NCI-H748 (cell line): ENCODE results near the gene CYP26A1.

Source experiments
- DNase-seq: peaks from one replicate; lab custom pipeline; 2025; ENCODE audit not compliant: unreplicated experiment; lab: John Stamatoyannopoulos, UW

The CYP26A1 gene

GRCh38 chr10:93064874-93065660 lies 8.6 kb upstream of the CYP26A1 start:
- DNase-seq = no peak

- DNase-seq = peak; percentile 58
Observed at GRCh38 chr10:93065675-93066543, 7.8 kb upstream of the CYP26A1 start.

DNA sequence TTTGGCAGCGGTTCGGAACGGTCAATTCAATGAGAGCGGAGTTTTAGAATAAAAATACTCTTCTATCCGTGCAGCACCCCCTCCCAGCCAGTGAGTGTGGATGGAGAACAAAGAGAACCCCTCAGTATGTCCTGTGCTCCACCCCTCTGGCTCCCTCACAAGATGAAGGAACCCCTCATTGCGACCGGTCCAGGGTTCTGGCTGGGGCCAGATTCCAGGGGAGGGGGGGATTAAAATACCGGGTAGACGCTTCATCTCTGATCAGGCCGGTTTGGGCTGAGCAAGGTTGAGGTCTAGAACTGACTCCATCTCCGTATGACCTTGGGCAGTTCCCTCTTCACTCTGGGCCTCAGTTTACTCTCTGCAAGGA lies 7.2 kb upstream of the CYP26A1 start:
- no peak for DNase-seq

DNA sequence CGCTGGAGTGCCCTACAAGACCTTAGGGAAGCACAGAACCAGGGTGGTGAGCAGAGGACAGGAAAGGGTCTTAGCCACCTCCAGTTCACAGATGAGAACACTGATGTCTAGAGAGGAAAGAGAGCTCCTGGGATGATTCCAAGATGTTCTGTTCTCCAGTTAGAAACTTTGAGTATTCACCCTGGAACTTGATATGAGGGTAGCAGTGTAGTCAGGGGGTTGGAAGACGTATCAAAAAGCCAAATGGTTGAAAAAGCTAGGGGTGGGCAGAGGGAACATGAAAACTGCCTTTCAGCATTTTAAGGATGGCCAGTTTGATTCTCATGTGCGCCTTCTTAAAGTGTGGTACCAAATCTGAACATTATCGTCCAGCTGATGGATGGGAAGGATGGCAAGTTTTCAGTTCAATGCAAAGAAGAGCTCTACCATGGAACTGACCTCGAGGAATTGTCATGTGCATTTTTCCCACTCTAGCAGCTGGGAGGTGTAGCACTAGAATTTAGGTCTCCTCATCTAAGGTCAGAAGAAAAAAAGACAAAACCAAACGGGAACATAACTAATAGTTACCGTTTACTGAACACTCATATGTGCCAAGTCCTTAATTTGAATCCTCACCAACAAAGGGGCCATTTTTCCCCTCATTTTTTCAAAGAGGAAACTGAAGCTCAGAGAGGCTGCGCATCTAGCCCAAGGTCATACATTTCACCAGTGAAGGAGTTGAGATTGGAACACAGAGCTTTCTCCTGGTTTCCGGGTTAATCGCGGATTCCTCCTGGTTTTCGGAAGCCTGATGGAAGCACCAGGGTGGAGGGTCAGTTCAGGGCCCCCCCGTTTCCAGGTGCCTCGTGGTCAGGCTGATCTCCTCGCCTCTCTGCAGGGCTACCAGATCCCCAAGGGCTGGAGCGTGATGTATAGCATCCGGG lies 6.0 kb upstream of the CYP26A1 start:
- no peak for DNase-seq

GRCh38 chr10:93068411-93069244 lies 5.1 kb upstream of the CYP26A1 start:
- DNase-seq = peak; percentile 70

DNA sequence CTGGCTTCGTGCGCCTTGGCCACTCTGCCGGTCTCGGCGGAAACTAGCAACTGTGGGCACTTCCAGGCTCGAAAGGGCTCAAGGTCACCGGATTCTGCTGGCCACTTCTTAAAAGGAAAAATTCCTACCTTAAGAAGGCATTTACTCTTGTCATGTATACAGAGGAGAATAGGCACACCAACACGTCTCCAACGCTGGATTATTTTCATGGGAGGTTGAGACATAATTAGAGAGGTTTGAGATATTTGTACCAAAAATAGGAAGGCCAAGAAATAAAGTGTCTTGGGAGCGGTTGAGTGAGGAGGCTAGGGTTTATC lies 4.5 kb upstream of the CYP26A1 start:
- no peak for DNase-seq

GRCh38 chr10:93070378-93071176 lies 3.1 kb upstream of the CYP26A1 start:
- DNase-seq = no peak

GRCh38 chr10:93071177-93071472 lies 2.6 kb upstream of the CYP26A1 start:
- DNase-seq = no peak

DNA sequence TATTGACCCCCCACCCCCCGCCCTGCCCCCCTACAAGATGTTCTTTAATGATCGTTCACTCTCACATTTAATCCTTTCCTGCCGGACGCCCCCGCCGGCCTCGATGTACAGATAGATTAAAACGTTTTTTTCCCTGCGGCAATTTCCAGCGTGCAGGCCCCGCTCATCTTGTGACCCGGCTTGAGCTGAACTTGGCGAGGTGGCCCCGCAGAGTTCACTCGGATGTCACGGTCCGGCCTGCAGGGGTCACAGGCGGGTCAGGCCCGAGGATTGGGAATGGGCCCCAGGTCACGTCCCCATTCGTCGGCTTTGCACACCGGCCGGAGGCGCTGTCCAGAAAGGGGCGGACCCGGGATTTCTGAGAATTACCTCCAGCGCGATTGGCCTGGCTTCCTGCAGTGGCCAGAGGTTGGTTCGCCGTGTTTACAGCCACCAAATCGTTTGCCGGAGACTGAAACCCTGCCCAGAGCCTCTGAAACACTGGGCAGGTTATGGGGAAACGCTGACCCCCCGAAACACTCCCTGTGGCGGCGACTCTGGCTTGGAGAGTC lies 1.9 kb upstream of the CYP26A1 start:
- DNase-seq = peak; percentile 39

DNA sequence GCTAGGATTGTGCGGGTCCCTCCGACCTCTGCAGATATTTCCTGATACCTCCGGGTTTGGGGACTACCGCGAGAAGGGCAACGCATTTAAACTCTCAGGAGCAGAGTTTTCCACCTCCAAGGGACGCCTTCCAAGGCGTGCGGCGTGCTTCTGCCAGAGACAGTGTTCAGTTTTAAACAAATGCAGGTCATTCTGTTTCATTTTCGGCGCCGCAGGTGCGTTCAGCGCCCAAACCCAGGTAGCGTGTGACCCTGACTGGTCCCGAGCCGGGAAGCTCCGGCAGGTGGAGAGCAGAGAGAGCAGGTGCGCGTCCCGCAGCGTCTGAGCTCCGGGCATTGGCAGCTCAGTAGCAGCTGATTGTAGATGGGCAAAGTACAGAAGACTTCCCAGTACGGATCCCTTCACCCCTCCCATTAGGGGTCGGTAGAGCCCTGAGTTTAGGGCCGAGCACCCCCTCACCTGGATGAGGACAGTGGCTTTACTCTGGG lies 1.4 kb upstream of the CYP26A1 start:
- DNase-seq = peak; percentile 40

DNA sequence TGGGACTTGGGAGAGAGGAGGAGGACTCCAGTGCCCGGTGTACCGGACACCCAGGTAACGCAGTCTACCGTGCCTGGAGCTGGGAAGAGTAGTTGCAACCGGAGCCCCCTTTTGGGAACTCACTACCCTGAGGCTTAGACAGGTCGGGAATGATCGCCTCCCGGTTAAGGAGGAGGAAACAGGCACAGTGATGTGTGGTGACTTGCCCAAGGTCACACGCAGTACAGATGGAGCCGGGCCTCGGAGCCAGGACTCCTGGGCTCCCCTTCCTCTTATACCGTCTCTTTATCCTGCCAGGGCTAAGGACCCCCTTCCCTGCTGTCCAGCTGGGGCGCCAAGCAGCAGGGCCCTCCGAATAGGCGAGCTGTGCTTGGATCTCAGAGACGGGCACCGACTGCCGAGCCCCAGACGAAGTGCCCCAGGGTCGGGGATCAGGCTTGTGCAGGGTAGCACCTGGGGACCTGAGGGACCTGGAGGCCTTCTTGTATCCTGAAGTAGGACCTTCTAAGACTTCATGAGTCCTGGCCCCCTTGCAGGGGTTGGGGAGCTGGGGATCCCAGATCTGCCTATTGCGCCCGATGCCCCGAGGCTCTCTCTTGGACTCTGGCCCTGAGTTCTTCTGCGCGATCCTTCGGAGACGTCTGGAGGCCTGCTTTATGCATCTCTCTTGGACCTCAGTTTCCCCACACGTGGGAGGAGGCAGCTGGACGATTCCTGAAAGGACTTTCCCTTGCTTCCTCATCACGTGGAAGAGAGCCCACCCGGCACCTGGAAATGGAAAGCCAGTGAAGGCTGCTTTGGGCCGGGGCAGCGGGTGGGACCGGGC lies 767 bp upstream of the CYP26A1 start:
- peak; percentile 31 for DNase-seq

GRCh38 chr10:93074147-93074596 lies 479 bp downstream of the CYP26A1 start:
- peak; percentile 58 for DNase-seq

DNA sequence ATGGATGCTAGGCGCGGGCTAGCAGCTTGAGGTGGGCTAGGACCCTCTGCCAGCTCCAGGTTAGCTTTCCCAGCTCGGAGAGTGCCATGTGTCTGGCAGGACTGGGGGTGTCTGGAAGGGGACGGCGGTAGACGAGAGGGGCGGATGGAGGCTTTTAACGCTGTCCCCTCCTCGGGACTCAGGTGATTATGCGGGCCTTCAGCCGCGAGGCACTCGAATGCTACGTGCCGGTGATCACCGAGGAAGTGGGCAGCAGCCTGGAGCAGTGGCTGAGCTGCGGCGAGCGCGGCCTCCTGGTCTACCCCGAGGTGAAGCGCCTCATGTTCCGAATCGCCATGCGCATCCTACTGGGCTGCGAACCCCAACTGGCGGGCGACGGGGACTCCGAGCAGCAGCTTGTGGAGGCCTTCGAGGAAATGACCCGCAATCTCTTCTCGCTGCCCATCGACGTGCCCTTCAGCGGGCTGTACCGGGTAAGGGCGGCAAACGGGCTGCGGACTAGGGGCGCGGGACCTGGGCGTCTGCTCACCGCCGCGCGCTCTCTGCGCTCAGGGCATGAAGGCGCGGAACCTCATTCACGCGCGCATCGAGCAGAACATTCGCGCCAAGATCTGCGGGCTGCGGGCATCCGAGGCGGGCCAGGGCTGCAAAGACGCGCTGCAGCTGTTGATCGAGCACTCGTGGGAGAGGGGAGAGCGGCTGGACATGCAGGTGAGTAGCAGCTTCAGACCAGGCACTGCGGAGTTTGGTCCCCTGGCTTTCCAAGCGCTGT lies 1.1 kb downstream of the CYP26A1 start:
- DNase-seq = no peak

GRCh38 chr10:93075369-93076221 lies 1.9 kb downstream of the CYP26A1 start:
- DNase-seq = no peak

GRCh38 chr10:93076871-93077270 lies 3.2 kb downstream of the CYP26A1 start:
- DNase-seq = no peak

DNA sequence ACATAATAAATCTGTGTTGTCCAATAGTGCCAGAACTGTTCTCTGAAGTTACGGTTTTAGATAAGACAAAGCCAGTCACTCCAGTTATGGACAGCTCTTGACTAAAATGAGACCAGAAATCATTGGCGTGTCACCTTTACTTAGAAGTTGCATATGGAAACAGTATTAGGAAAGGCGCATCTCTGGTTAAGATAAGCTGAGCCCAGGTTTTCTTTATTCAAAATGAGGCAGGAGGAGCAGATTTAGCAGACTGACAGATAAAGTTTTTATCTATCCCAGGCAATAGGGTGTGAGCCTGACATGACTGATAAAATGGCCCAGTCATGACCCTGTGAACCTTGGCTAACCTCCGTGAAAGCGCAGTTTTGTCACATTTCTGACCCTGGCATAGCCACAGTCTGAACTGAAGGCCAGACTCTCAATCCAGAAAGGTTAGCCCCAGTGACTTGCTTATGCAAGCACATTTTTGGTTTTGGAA lies 4.2 kb downstream of the CYP26A1 start:
- DNase-seq = no peak
